ENCODE data around the gene STUB1. TPM values are rescaled to one million over a fixed set of nuclear protein-coding genes. Genes with fewer than 3 reads are reported as not detected.

STUB1 gene
- polyA plus RNA-seq, result 61.7 and 72.9 TPM in 2 replicates

GRCh38 chr16:679814-680624 lies at the start of gene STUB1:
Gene STUB1, plus strand, starts transcription at chr16:680410. Its CDS starts 116 bp downstream, at chr16:680526.

DNA sequence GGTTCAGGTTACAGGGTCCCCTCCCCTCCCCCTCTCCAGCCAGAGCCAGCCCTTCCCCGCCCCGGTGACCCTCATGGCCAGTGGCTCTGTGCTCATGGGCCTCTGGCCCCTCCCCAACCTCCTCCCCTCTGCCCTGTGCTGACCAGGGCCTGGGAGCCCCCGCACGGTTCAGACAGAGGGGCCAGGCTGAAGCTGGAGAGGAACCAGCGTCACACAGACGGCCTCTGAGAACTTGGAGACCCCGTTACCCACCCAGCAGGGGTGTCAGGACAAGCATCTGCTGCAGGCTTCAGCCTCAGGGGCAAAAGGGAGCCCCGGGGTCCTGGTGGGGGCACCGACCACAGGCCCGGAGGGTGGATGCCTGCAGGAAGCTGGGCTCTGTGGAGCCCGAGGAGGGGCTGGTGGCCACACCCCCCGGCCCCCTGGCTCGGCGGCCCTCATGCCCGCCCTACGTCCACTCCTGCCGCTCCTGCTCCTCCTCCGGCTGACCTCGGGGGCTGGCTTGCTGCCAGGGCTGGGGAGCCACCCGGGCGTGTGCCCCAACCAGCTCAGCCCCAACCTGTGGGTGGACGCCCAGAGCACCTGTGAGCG lies 49.3 kb upstream of the STUB1 start, which contains the start of gene WFIKKN1:
Gene WFIKKN1, plus strand, starts transcription at position 171 of the 591 bp plus-strand sequence. Its CDS starts 269 bp downstream, at position 440.

DNA sequence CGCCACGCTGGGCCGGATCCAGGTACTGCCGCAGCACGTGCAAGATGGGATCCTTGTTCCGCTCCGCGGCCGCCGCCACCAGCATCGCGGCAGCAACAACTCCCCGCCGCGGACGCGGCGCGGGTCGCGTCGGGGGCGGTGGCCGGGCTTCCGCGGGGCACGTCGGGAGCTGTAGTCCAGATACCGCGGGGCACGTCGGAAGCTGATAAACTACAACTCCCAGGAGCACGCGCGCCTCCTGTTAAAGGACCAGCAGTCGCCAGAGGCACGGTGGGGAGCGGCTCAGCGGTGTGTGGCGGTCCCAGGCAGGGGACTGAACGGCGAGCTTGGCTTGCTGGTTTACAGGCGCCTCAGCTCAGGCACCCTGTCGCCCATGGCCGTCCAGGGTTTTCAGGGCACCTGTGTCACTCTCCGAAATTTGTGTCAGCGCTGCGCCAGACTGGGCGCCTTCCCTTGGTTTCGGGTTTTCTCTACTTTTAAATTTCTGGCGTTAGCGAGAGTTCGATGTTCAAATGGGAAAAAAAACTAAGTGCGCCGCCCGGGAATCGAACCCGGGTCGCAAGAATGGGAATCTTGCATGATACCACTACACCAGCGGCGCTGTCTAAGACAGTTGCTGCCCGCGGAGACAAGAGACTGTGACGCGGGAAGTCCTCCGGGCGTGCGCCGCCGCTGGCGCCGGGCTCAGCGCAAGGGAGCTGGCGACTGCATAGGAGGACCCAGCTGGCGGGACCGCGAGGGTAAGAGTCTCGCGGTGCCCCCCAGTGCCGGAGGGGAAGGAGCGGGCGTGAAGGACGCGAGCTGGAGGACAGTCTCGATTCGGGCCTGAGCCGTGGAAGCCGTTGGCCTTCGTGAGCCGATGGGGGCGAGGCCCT lies 43.8 kb upstream of the STUB1 start, which contains the start of gene METTL26:
Gene METTL26, minus strand, starts transcription at position 100 of the 875 bp plus-strand sequence. Its CDS starts 15 bp downstream, at position 85.

GRCh38 chr16:641326-642188 lies 38.7 kb upstream of the STUB1 start, which contains the start of gene MCRIP2:
Gene MCRIP2, plus strand, starts transcription at chr16:641828. Its CDS starts 164 bp downstream, at chr16:641992.

GRCh38 chr16:648781-649589 lies 31.2 kb upstream of the STUB1 start, which contains the start of gene WDR90:
Gene WDR90, plus strand, starts transcription at chr16:649365. Its CDS starts 52 bp downstream, at chr16:649417.

DNA sequence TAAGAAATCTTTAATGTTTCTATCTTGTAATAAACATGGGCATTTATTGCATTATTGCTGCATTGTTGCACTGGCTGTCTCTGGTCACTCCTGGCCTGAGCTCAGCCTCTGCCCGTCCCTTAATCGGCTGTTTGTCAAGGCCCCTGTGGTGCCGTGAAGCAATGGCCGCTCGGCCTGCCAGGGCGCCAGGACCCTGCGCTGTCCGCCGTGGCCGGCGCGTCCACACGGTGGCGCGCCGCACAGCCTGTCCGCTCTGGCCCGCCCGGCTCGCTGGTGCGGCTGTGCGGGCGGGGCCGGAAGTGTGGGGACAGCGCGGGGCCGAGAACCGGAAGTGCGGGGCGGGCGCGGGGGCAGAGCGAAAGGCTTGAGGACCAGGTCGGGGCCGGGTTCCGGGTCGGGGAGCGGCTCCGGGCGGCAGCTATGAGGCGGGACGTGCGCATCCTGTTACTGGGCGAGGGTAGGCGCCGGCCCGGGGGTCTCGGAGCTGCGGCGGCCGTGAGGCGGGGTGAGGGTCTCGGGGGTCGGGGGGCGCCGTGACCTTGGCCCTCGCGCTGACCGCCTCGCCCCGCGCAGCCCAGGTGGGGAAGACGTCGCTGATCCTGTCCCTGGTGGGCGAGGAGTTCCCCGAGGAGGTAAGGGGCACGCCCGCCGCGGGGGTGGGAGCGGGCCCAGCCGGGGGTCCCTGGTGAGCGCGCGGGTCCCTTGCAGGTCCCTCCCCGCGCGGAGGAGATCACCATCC lies 12.3 kb upstream of the STUB1 start, which contains the start of gene RHOT2:
Gene RHOT2, plus strand, starts transcription at position 353 of the 739 bp plus-strand sequence. Its CDS starts 68 bp downstream, at position 421.

DNA sequence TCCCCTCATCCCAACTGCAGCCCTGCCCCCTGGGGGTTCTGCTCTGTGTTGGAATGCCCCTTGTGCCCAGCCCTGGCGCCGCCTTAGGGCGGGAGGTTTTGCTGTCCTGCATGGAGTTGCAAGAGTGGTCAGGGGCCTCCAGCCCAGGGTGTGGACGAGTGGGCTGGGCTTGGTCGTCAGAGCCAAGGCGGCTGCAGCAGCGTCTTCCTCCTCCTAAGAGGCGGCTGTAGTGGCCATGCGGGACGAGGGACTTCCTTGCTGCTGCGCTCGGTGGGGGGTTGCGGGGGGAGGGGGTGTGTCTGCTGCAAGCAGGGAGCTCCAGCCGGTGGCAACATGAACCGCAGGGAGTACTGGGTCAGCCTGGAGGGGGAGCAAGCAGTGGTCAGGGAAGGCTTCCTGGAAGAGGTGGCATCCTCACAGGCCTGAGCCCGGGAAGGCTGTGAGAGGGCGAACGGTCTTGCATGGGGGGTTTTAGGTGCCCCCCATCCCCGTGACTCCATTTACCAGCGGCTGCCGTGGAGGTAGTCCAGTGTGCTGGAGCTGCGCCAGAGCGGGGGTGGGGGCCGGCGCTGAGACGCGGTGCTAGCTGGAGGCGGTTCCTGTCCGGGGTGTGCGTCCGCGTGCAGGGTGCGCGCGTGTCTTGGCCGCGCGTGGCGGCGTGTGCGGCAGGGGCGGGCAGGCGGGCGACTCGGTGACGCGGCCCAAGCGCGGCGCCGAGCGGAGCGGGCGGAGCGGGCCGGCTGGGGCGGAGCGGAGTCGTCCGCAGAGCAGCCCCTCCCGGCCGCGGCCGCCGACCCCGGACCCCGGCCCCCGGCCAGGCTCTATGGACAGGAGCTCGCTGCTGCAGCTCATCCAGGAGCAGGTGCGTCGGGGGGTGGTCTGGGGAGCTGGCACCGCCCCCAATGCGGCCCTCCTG lies 5.0 kb upstream of the STUB1 start, which contains the start of gene RHBDL1:
Gene RHBDL1, plus strand, starts transcription at position 704 of the 916 bp plus-strand sequence. Its CDS starts 120 bp downstream, at position 824.

DNA sequence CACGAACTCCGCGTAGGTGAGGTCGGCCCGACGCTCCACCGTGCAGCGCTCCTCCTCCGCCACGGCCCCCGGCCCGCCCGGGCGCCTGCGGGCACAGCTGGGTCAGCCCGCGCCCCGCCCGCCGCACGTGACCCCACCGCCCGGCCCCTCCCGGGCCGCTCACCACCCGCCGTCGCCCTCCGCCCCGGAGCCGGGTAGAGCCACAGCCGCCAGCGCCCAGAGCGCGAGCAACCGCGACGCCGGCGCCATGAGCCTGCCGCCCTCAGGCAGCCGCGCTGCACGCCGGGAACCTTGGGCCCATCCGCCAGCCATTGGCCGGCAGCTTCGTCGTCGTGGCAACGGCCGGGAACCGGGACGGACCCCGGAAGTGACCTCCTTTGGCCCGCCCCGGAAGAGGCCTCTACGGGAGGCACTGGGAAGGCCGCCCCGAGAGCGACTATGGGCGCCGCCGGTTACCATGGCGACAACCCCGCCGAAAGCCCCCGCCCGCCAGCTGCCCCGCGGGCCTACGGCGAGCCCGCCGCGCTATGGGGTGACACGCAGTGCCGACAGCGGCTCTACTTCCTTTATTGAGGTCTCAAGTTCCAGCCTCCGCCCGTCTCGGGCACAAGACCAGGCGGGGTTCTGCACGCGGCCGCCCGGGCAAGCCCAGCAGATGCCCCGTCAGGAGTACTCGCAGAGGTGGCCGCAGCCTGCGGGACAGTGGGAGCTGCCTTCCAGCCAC lies 4.0 kb downstream of the STUB1 start, which contains the start of gene JMJD8:
Gene JMJD8, minus strand, starts transcription at position 264 of the 724 bp plus-strand sequence. Its CDS starts 15 bp downstream, at position 249.

GRCh38 chr16:705431-706188 lies 25.4 kb downstream of the STUB1 start, which contains the start of gene FBXL16:
Gene FBXL16, minus strand, starts transcription at chr16:705801. Its CDS starts 8,396 bp downstream, at chr16:697405.

DNA sequence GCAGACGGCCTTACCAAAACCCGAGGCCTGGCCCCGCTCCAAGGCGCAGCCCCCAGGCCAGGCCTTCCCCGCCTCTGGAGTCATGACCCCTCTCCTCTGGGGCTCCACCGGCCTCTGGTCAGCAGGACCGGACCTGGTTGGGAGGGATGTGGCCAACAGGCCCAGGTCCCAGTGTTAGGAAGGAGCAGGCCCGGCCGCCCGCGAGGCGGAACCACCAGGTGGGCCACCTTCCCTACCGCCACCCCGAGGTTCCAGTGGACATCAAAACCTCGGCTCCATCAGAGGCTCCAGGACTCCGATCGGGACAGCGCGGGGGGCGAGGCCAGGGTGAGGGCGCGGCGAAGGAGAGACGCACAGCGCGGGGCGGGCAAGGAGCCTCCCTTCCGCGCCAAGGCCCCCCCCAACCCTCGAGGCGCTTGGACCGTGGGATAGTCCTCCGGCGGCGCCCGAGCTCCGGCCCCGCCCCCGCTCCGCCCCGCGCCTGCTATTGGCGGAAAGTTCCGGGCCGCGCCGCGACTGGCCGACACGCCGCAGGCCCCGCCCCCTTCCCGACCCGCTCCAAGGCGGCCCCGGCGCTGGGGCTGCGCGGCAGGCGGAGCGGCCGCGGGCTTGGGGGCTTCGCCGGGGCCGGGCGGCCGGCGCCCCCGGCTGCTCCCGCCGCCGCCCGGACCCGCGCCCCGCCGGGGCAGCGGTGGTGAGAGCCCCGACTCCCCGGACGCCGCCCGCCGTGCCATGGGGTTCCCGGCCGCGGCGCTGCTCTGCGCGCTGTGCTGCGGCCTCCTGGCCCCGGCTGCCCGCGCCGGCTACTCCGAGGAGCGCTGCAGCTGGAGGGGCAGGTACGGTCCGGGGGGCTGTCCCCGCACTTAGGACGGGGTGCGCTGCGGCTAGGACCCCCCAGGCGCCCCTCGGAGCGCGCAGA lies 34.6 kb downstream of the STUB1 start, which contains the start of gene METRN:
Gene METRN, plus strand, starts transcription at position 561 of the 919 bp plus-strand sequence. Its CDS starts 172 bp downstream, at position 733.

GRCh38 chr16:720990-721764 lies 41.0 kb downstream of the STUB1 start, which contains the start of gene ANTKMT:
Gene ANTKMT, plus strand, starts transcription at chr16:721146. Its CDS starts 129 bp downstream, at chr16:721275.

GRCh38 chr16:726438-727290 lies 46.5 kb downstream of the STUB1 start, which contains the start of the genes CCDC78 and HAGHL:
Gene CCDC78, minus strand, starts transcription at chr16:726443. Its CDS starts 76 bp downstream, at chr16:726367.
Gene HAGHL, plus strand, starts transcription at chr16:727106. Its CDS starts 404 bp downstream, at chr16:727510.

